GM23248 (cell line): Measurements from ENCODE around the gene NCKAP1. TPM values are rescaled to one million over a fixed set of nuclear protein-coding genes. Genes with fewer than 3 reads are reported as not detected.

Experiments used
- DNase-seq: peaks from one replicate; pipeline ENCODE4 v3.0.0-alpha.2; 2015
- H2AFZ ChIP-seq: fragments of 200-600 bp; sonication (generic); 2 replicates; pipeline ENCODE4 v1.6.1; 2016; ENCODE audit warnings: antibody characterized with exemption
- H3F3A ChIP-seq: fragments of 200-600 bp; sonication (generic); 2 replicates; pipeline ENCODE4 v1.6.1; 2016; ENCODE audit warnings: mild to moderate bottlenecking, antibody characterized with exemption, mixed run types; ENCODE audit not compliant: insufficient read depth
- H3K27ac ChIP-seq: fragments of 200-600 bp; sonication (generic); 2 replicates; pipeline ENCODE4 v1.5.1; 2016; ENCODE audit warnings: mild to moderate bottlenecking
- H3K27me3 ChIP-seq: fragments of 200-600 bp; sonication (generic); replicated peaks from 2 replicates; pipeline ENCODE4 v1.6.1; 2016; ENCODE audit warnings: mild to moderate bottlenecking; ENCODE audit not compliant: insufficient read depth
- H3K36me3 ChIP-seq: fragments of 200-600 bp; sonication (generic); 2 replicates; pipeline ENCODE4 v1.6.1; 2016; ENCODE audit warnings: low read depth, mild to moderate bottlenecking
- H3K4me1 ChIP-seq: fragments of 200-600 bp; sonication (generic); 2 replicates; pipeline ENCODE4 v1.6.1; 2016; ENCODE audit warnings: mild to moderate bottlenecking; ENCODE audit not compliant: insufficient read depth
- H3K4me2 ChIP-seq: fragments of 200-600 bp; sonication (generic); one replicate; pipeline ENCODE4 v1.6.1; 2016; ENCODE audit warnings: mild to moderate bottlenecking; ENCODE audit not compliant: unreplicated experiment
- H3K4me3 ChIP-seq: fragments of 200-600 bp; sonication (generic); 2 replicates; pipeline ENCODE4 v1.5.1; 2016; ENCODE audit warnings: mild to moderate bottlenecking
- H3K79me2 ChIP-seq: fragments of 200-600 bp; sonication (generic); 2 replicates; pipeline ENCODE4 v1.6.1; 2016; ENCODE audit warnings: mild to moderate bottlenecking; ENCODE audit not compliant: insufficient read depth
- H3K9ac ChIP-seq: fragments of 200-600 bp; sonication (generic); 2 replicates; pipeline ENCODE4 v1.6.1; 2016; ENCODE audit warnings: mild to moderate bottlenecking
- H3K9me2 ChIP-seq: fragments of 200-600 bp; sonication (generic); 2 replicates; pipeline ENCODE4 v1.6.1; 2016; ENCODE audit warnings: mixed run types, mild to moderate bottlenecking, moderate library complexity; ENCODE audit not compliant: insufficient read depth
- H3K9me3 ChIP-seq: fragments of 200-600 bp; sonication (generic); one replicate; pipeline ENCODE4 v1.6.1; 2017; ENCODE audit warnings: low read depth
- H4K20me1 ChIP-seq: fragments of 200-600 bp; sonication (generic); 2 replicates; pipeline ENCODE4 v1.6.0; 2016; ENCODE audit not compliant: insufficient read depth
- EZH2 ChIP-seq: fragments of 200-600 bp; sonication (generic); IDR thresholded peaks from 2 replicates; pipeline ENCODE4 v1.6.1; 2018; ENCODE audit warnings: antibody characterized with exemption, mild to moderate bottlenecking; ENCODE audit not compliant: insufficient read depth, poor library complexity, severe bottlenecking
- EZH2phosphoT487 ChIP-seq: fragments of 200-600 bp; sonication (generic); IDR thresholded peaks from 2 replicates; pipeline ENCODE4 v1.6.1; 2018; ENCODE audit warnings: antibody characterized with exemption, moderate library complexity, mild to moderate bottlenecking, low read depth; ENCODE audit not compliant: insufficient read depth
- whole genome bisulfite sequencing, 2 experiments: methylation state at CpG; one replicate each; pipeline ENCODE4 v1.1.6; 2015 to 2017; ENCODE audit warnings: low lambda C conversion rate in 2 of 2, low coverage in 1 of 2; ENCODE audit errors: missing lambda C conversion rate in 2 of 2; 5-methylcytosine and 5-hydroxymethylcytosine counted together
- in situ Hi-C: fragments of 300-500 bp; cut with MboI; formaldehyde crosslinking; loops from 2 replicates; pipeline ENCODE4 v1.15.0; 2020
- polyA plus RNA-seq: library from polyadenylated mRNA; unstranded; fragments of >200 nt; fragmentation: Nextera tagmentation; extraction: Ambion mirVana; gene quantifications from 2 replicates; pipeline ENCODE4 v1.2.1, GENCODE V29; 2016
- total RNA-seq: library from RNA; depleted of rRNA; stranded (reverse); fragments of >200 nt; shearing (Covaris generic); gene quantifications from 2 replicates; pipeline ENCODE4 v1.2.3, GENCODE V29; 2014

Gene NCKAP1
- total and polyA plus RNA-seq, 2 experiments from 2014 or later, result 58.9 to 201 TPM

DNA sequence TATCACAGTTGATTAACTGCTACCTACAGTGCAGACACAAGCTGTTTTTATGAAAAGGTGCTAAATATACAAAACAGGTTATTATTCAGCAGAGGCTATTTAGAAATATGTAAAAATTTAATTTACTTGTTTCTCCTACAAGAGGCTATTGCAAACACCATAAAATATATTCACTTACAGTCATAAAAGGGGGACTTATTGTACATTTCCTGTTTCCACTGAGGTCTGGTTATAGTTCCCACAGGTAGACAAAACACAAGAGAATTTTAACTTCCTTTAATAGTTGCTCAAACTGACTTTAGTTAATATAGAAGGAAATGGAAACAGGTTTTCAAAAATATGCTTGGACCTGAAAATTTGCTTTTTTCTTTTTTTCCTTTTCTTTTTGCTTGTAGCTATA, 131.8 kb downstream of the NCKAP1 start:
- H3K4me2 ChIP-seq, result no peak overlapping the region
- DNase-seq, result no peak
- H3K36me3 ChIP-seq, result peaks cover 12% of the 10 kb centered on the region
- no peaks in the 10 kb centered on the region for H4K20me1 ChIP-seq
- H3F3A ChIP-seq, result no peaks in the 10 kb centered on the region
- no peaks in the 10 kb centered on the region for H3K9me2 ChIP-seq
- H3K79me2 ChIP-seq, result no peaks in the 10 kb centered on the region
- TF ChIP-seq EZH2phosphoT487 (no peak), EZH2 (no peak)
- H3K27ac ChIP-seq, result no peak overlapping the region
- in situ Hi-C loops, result no loop called here
- H3K27me3 ChIP-seq, result no peaks in the 10 kb centered on the region
- no peaks in the 10 kb centered on the region for H3K4me1 ChIP-seq
- no peak overlapping the region for H2AFZ ChIP-seq
- no peak overlapping the region for H3K4me3 ChIP-seq
- no peaks in the 10 kb centered on the region for H3K9me3 ChIP-seq
- H3K9ac ChIP-seq, result no peak overlapping the region

GRCh38 chr2:182904844-182905243, 133.4 kb downstream of the NCKAP1 start:
- in situ Hi-C loops, result no loop called here
- 96 to 97% methylated on average over 1 of the region's 1 CpG for WGBS, 2 experiments
- no peak overlapping the region for H3K4me3 ChIP-seq
- no peaks in the 10 kb centered on the region for H3K9me3 ChIP-seq
- H3K27ac ChIP-seq, result no peak overlapping the region
- TF ChIP-seq EZH2phosphoT487 (no peak), EZH2 (no peak)
- no peaks in the 10 kb centered on the region for H3K27me3 ChIP-seq
- DNase-seq, result no peak
- H3K4me1 ChIP-seq, result no peaks in the 10 kb centered on the region
- no peaks in the 10 kb centered on the region for H4K20me1 ChIP-seq
- no peak overlapping the region for H3K4me2 ChIP-seq
- peaks cover 2% of the 10 kb centered on the region; the same call in 1 of the 2 replicates for H3K36me3 ChIP-seq
- no peak overlapping the region for H2AFZ ChIP-seq
- no peak overlapping the region for H3K9ac ChIP-seq
- H3K9me2 ChIP-seq, result no peaks in the 10 kb centered on the region
- no peaks in the 10 kb centered on the region for H3F3A ChIP-seq
- no peaks in the 10 kb centered on the region for H3K79me2 ChIP-seq

- Histone ChIP-seq H3K9me3 (no peaks in the 10 kb centered on the region), H3K27ac (no peak overlapping the region), H3K9ac (no peak overlapping the region), H3K36me3 (no peaks in the 10 kb centered on the region), H3K79me2 (no peaks in the 10 kb centered on the region), H3K27me3 (no peaks in the 10 kb centered on the region), H3K9me2 (no peaks in the 10 kb centered on the region), H3F3A (no peaks in the 10 kb centered on the region), H3K4me3 (no peak overlapping the region), H3K4me2 (no peak overlapping the region), H3K4me1 (no peaks in the 10 kb centered on the region), H4K20me1 (no peaks in the 10 kb centered on the region), H2AFZ (no peak overlapping the region)
- DNase-seq, result no peak
- TF ChIP-seq EZH2phosphoT487, result no peak
- TF ChIP-seq EZH2, result no peak
- in situ Hi-C loops, result no loop called here
- WGBS, 2 experiments, result 54 to 59% methylated on average over 2 of the region's 2 CpGs
Observed at GRCh38 chr2:182903566-182903965, 134.7 kb downstream of the NCKAP1 start.

DNA sequence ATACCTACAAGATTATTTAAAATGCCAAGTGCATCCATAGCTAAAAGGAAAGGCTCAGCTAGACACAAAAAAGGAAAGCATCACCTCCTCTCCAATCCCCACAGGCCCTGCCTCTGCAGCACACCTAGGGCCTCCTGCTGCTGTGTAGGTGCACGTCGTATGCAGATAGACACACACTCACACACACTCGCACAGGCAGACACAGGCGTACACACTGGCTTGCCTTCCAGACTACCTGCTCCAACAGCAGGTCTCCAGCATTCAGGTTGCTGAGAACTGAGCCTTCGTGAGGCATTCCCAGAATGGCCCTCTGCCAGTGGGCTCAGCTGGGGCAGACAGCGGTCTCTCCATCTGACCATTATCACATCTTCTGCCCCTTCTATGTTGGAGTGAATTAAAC, 136.5 kb downstream of the NCKAP1 start:
- H3K4me2 ChIP-seq, result no peak overlapping the region
- H3K27me3 ChIP-seq, result no peaks in the 10 kb centered on the region
- DNase-seq, result no peak
- H4K20me1 ChIP-seq, result no peaks in the 10 kb centered on the region
- no peaks in the 10 kb centered on the region for H3K79me2 ChIP-seq
- TF ChIP-seq EZH2phosphoT487 (no peak), EZH2 (no peak)
- no peaks in the 10 kb centered on the region for H3K36me3 ChIP-seq
- no peaks in the 10 kb centered on the region for H3K9me2 ChIP-seq
- in situ Hi-C loops, result no loop called here
- 96 to 100% methylated on average over 6 of the region's 6 CpGs for WGBS, 2 experiments
- no peak overlapping the region for H3K9ac ChIP-seq
- H3K4me3 ChIP-seq, result no peak overlapping the region
- H3K9me3 ChIP-seq, result no peaks in the 10 kb centered on the region
- H3F3A ChIP-seq, result no peaks in the 10 kb centered on the region; the same call in 1 of the 2 replicates
- H3K4me1 ChIP-seq, result no peaks in the 10 kb centered on the region
- H3K27ac ChIP-seq, result no peak overlapping the region
- H2AFZ ChIP-seq, result no peak overlapping the region

GRCh38 chr2:182898718-182899117, 139.5 kb downstream of the NCKAP1 start:
- Histone ChIP-seq H3K36me3 (no peaks in the 10 kb centered on the region), H4K20me1 (no peaks in the 10 kb centered on the region), H3K4me1 (no peaks in the 10 kb centered on the region), H3K27ac (no peak overlapping the region), H3K9me2 (no peaks in the 10 kb centered on the region), H3K9ac (no peak overlapping the region), H2AFZ (no peak overlapping the region), H3K4me3 (no peak overlapping the region), H3K9me3 (no peaks in the 10 kb centered on the region), H3K79me2 (no peaks in the 10 kb centered on the region), H3F3A (no peaks in the 10 kb centered on the region; the same call in 1 of the 2 replicates), H3K4me2 (no peak overlapping the region), H3K27me3 (no peaks in the 10 kb centered on the region)
- TF ChIP-seq EZH2phosphoT487 (no peak), EZH2 (no peak)
- in situ Hi-C loops, result no loop called here
- WGBS, 2 experiments, result 91 to 100% methylated on average over 1 of the region's 1 CpG
- no peak for DNase-seq
